ENCODE data around the gene HSD17B3. TPM values are rescaled to one million over a fixed set of nuclear protein-coding genes. Genes with fewer than 3 reads are reported as not detected.
A peak's percentile ranks its signal among the peaks of the same experiment; 100 is the strongest.
"Not testable (repeated sequence)": the region's sequence is repeated elsewhere in the genome, so short reads cannot be mapped to it uniquely, and the experiment has no call there.

HSD17B3 gene
- total RNA-seq, 2 donors from 2014 or later, result 0.55 to 126 TPM

DNA sequence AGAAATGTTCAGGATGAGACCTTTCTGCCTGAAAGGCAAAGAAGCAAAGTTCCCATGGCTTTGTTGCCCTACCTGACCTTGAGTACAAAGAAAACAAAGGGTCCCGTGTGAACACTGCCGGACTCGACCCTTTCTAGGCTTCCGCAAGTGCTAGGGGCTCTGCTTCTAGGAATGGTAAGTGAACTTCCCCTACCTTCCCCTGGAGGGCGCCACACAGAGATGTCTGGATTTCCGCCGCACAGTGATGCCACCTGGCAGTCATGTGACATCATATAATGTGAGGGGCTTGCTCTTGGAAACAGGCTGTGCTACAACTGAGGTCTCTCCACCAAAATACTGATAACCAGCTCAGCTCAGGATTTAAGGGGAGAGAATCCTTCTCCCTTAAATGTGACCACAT, 56.6 kb downstream of the HSD17B3 start:
- Histone ChIP-seq H3K9me3 (no peaks in the 10 kb centered on the region), H3K4me1 (replicated peaks) (no peaks in the 10 kb centered on the region), H3K4me3 (no peak overlapping the region), H3K36me3 (no peaks in the 10 kb centered on the region), H3K27me3 (replicated peaks; ENCODE audit: insufficient read depth) (no peaks in the 10 kb centered on the region), H3K27ac (no peak overlapping the region)
- 92% methylated on average over 7 of the region's 7 CpGs for WGBS
- intact Hi-C loops (cut with DNase I), result no loop called here
- TF ChIP-seq POLR2AphosphoS5 (IDR thresholded peaks at IDR 0.05) (no peak), POLR2A (IDR thresholded peaks at IDR 0.05) (no peak)
- TF ChIP-seq, protein P1, sequence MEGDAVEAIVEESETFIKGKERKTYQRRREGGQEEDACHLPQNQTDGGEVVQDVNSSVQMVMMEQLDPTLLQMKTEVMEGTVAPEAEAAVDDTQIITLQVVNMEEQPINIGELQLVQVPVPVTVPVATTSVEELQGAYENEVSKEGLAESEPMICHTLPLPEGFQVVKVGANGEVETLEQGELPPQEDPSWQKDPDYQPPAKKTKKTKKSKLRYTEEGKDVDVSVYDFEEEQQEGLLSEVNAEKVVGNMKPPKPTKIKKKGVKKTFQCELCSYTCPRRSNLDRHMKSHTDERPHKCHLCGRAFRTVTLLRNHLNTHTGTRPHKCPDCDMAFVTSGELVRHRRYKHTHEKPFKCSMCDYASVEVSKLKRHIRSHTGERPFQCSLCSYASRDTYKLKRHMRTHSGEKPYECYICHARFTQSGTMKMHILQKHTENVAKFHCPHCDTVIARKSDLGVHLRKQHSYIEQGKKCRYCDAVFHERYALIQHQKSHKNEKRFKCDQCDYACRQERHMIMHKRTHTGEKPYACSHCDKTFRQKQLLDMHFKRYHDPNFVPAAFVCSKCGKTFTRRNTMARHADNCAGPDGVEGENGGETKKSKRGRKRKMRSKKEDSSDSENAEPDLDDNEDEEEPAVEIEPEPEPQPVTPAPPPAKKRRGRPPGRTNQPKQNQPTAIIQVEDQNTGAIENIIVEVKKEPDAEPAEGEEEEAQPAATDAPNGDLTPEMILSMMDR (IDR thresholded peaks at IDR 0.05), result no peak
- DNase-seq (ENCODE audit: low spot score), result no peak

DNA sequence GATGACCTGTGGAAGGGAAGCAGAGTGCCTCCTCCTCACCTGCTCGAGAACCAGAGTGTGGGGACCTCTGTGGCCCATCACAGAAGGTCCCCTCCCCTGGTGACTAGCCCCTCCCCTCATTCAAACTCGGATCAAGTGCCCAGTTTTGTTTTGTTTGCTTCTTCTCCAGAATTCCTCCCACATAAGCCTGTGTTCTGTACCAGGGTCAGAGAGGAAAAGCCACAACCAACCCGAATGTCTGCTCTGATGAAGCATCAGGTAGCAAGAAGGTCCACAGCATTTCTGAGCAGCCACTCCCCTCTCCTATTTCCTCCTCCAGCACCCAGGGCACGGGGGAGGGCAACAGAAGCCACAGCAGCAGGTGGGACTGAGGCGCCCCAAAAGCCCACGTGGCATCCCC, 58.2 kb downstream of the HSD17B3 start:
- Histone ChIP-seq H3K27me3 (replicated peaks; ENCODE audit: insufficient read depth) (no peaks in the 10 kb centered on the region), H3K4me3 (no peak overlapping the region), H3K36me3 (no peaks in the 10 kb centered on the region), H3K9me3 (no peaks in the 10 kb centered on the region), H3K4me1 (replicated peaks) (no peaks in the 10 kb centered on the region), H3K27ac (no peak overlapping the region)
- 60% methylated on average over 6 of the region's 6 CpGs for WGBS
- no peak for DNase-seq (ENCODE audit: low spot score)
- TF ChIP-seq POLR2AphosphoS5 (IDR thresholded peaks at IDR 0.05) (no peak), POLR2A (IDR thresholded peaks at IDR 0.05) (no peak)
- TF ChIP-seq, protein P1 (IDR thresholded peaks at IDR 0.05), result no peak
- intact Hi-C loops (cut with DNase I), result no loop called here

DNA sequence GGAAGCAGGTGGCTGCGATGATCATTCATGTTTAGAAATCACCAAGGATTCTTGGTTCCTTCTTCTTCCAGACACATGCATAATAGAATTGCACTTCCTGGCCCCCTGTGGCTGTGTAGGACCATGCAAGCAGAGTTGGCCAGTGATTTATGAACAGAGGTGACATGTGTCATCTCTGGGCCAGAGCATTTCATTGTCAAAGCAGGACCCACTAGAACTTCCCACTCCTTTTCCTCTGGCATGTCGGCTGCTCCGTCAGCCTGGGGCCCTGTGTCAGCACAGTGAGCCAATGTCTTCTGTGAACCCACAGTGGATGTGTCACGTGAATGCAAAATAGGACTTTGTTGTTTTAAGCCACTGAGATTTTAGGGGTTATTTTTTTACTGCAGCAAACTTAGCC, 59.2 kb downstream of the HSD17B3 start:
- no peaks in the 10 kb centered on the region for H3K9me3 ChIP-seq
- intact Hi-C loops (cut with DNase I), result no loop called here
- WGBS, result 55% methylated on average over 4 of the region's 4 CpGs

DNA sequence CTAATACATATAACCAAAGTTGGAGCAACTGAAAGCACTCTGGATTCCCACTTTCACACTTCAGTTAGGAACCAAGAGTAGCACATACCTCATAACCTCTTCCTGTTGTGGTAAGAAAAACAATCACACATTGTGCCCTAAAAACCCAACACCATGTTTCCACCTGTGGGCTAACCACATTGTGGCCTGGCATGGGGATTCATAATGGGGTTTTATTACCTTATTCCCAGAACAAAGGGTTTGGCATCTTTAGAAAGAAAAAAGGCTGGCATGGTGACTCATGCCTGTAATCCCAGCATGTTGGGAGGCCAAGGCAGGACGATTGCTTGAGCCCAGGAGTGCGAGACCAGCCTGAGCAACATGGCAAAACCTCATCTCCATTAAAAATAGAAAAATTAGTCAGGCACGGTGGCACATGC, 60.6 kb downstream of the HSD17B3 start:
- Histone ChIP-seq H3K27ac (no peak overlapping the region), H3K36me3 (no peaks in the 10 kb centered on the region), H3K27me3 (replicated peaks; ENCODE audit: insufficient read depth) (no peaks in the 10 kb centered on the region), H3K4me3 (no peak overlapping the region), H3K4me1 (replicated peaks) (no peaks in the 10 kb centered on the region), H3K9me3 (no peaks in the 10 kb centered on the region)
- intact Hi-C loops (cut with DNase I), result no loop called here
- TF ChIP-seq, protein P1 (IDR thresholded peaks at IDR 0.05), result no peak
- TF ChIP-seq POLR2A (IDR thresholded peaks at IDR 0.05) (no peak), POLR2AphosphoS5 (IDR thresholded peaks at IDR 0.05) (peak; percentile 32)
- peak; percentile 45 for DNase-seq (ENCODE audit: low spot score)
- WGBS, result 43% methylated on average over 3 of the region's 3 CpGs

More for the DNA sequence above, 59.2 kb downstream of the HSD17B3 start:
- no peaks in the 10 kb centered on the region for H3K4me1 ChIP-seq (replicated peaks)
- H3K27me3 ChIP-seq (replicated peaks; ENCODE audit: insufficient read depth), result no peaks in the 10 kb centered on the region
- no peak overlapping the region for H3K4me3 ChIP-seq
- TF ChIP-seq, protein P1 (IDR thresholded peaks at IDR 0.05), result no peak
- TF ChIP-seq POLR2AphosphoS5 (IDR thresholded peaks at IDR 0.05) (no peak), POLR2A (IDR thresholded peaks at IDR 0.05) (no peak)
- no peak for DNase-seq (ENCODE audit: low spot score)
- no peaks in the 10 kb centered on the region for H3K36me3 ChIP-seq
- H3K27ac ChIP-seq, result no peak overlapping the region

DNA sequence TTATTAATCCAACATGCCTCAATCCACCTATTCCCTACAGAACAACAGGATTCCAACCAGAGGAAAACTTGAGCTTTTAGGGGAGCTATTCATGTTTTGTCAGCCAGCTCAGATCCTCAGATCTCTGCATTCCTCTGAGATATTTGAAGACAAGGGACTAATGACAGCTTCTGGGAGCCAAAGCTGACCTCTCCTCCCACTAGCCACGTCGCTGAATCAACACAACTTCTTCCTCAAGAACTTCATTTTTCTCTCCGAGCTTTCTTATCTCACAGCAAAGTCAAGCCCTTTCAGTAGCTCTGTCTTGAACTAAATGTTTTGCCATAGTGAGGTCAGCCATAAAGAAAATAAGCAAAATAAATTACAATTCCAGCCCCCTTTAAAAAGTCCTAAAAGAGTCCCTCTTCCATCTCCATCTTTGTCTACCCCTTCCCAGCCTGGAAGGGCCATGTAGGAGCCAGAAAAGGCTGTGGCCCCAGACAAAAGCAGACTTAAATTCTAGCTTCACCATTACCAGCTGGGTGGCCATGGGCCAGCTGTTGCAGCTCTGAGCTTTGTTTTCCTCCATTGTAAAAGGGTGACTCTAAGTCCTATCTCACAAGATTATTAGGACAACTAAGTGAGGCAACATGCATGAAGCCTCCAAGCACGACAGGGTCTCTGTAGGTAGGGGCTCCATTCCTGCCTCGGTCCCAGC, 65.0 kb downstream of the HSD17B3 start:
- intact Hi-C loops (cut with DNase I), result loop anchor here (10.0 kb wide), 2 partner anchors 428 to 1062 kb away; no protein-coding TSS in a partner anchor
- Histone ChIP-seq H3K27me3 (replicated peaks; ENCODE audit: insufficient read depth) (no peaks in the 10 kb centered on the region), H3K36me3 (no peaks in the 10 kb centered on the region), H3K4me1 (replicated peaks) (no peaks in the 10 kb centered on the region), H3K9me3 (no peaks in the 10 kb centered on the region), H3K4me3 (no peak overlapping the region), H3K27ac (no peak overlapping the region)
- TF ChIP-seq, protein P1 (IDR thresholded peaks at IDR 0.05), result no peak
- TF ChIP-seq POLR2A (IDR thresholded peaks at IDR 0.05) (no peak), POLR2AphosphoS5 (IDR thresholded peaks at IDR 0.05) (no peak)
- 71% methylated on average over 5 of the region's 5 CpGs for WGBS
- DNase-seq (ENCODE audit: low spot score), result no peak

DNA sequence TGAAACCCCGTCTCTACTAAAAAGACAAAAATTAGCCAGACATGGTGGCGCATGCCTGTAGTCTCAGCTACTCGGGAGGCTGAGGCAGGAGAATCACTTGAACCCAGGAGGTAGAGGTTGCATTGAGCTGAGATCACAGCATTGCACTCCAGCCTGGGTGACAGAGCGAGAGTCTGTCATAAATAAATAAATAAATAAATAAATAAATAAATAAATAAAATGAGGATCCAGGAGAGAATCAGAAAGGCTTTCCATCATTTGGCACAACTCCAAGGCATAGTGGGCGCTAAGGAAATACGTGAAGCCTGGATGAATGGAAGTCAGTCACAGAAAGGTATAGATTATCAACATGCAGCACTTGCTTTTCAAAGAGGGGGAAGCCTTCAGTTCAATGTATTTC, 65.6 kb downstream of the HSD17B3 start:
- not testable (repeated sequence) for H3K27me3 ChIP-seq (replicated peaks; ENCODE audit: insufficient read depth); H3K27ac ChIP-seq; H3K9me3 ChIP-seq; DNase-seq (ENCODE audit: low spot score); H3K4me3 ChIP-seq; H3K36me3 ChIP-seq; H3K4me1 ChIP-seq (replicated peaks)
- WGBS, result 90% methylated on average over 6 of the region's 6 CpGs
- intact Hi-C loops (cut with DNase I), result loop anchor here (10.0 kb wide), 2 partner anchors 428 to 1062 kb away; no protein-coding TSS in a partner anchor
